HepG2 (cell line): ENCODE results near the gene GRM8.

Source experiments
- PATZ1 ChIP-seq: sonication (generic); formaldehyde crosslinking; IDR thresholded peaks from 2 replicates; pipeline ENCODE4 v1.4.0; 2020; ENCODE audit warnings: missing genetic modification reagents
- RFXAP ChIP-seq: sonication (generic); formaldehyde crosslinking; IDR thresholded peaks from 2 replicates; pipeline ENCODE4 v1.4.0; 2020; ENCODE audit warnings: missing genetic modification reagents, borderline replicate concordance
- ZBTB20 ChIP-seq: sonication (generic); formaldehyde crosslinking; IDR thresholded peaks from 2 replicates; pipeline ENCODE4 v1.8.1; 2023; ENCODE audit warnings: missing genetic modification reagents, low read depth, mild to moderate bottlenecking, borderline replicate concordance
- ZNF280D ChIP-seq: sonication (generic); formaldehyde crosslinking; IDR thresholded peaks from 2 replicates; pipeline ENCODE4 v1.5.1; 2020; ENCODE audit warnings: mild to moderate bottlenecking, missing genetic modification reagents
- ZNF574 ChIP-seq: sonication (generic); formaldehyde crosslinking; IDR thresholded peaks from 2 replicates; pipeline ENCODE4 v1.4.0; 2020; ENCODE audit warnings: missing genetic modification reagents
- TF ChIP-seq, protein P1 (sequence below): sonication (generic); formaldehyde crosslinking; IDR thresholded peaks from 2 replicates; pipeline ENCODE4 v1.4.0; 2020; ENCODE audit warnings: missing genetic modification reagents, borderline replicate concordance
- TF ChIP-seq, protein P2 (sequence below): sonication (generic); formaldehyde crosslinking; IDR thresholded peaks from 2 replicates; pipeline ENCODE4 v1.5.0; 2020; ENCODE audit warnings: mild to moderate bottlenecking, missing genetic modification reagents, moderate library complexity

- no peak for TF ChIP-seq PATZ1 (CRISPR knock-in tag)
- no peak for TF ChIP-seq ZNF574 (CRISPR knock-in tag)
- TF ChIP-seq, protein P1, sequence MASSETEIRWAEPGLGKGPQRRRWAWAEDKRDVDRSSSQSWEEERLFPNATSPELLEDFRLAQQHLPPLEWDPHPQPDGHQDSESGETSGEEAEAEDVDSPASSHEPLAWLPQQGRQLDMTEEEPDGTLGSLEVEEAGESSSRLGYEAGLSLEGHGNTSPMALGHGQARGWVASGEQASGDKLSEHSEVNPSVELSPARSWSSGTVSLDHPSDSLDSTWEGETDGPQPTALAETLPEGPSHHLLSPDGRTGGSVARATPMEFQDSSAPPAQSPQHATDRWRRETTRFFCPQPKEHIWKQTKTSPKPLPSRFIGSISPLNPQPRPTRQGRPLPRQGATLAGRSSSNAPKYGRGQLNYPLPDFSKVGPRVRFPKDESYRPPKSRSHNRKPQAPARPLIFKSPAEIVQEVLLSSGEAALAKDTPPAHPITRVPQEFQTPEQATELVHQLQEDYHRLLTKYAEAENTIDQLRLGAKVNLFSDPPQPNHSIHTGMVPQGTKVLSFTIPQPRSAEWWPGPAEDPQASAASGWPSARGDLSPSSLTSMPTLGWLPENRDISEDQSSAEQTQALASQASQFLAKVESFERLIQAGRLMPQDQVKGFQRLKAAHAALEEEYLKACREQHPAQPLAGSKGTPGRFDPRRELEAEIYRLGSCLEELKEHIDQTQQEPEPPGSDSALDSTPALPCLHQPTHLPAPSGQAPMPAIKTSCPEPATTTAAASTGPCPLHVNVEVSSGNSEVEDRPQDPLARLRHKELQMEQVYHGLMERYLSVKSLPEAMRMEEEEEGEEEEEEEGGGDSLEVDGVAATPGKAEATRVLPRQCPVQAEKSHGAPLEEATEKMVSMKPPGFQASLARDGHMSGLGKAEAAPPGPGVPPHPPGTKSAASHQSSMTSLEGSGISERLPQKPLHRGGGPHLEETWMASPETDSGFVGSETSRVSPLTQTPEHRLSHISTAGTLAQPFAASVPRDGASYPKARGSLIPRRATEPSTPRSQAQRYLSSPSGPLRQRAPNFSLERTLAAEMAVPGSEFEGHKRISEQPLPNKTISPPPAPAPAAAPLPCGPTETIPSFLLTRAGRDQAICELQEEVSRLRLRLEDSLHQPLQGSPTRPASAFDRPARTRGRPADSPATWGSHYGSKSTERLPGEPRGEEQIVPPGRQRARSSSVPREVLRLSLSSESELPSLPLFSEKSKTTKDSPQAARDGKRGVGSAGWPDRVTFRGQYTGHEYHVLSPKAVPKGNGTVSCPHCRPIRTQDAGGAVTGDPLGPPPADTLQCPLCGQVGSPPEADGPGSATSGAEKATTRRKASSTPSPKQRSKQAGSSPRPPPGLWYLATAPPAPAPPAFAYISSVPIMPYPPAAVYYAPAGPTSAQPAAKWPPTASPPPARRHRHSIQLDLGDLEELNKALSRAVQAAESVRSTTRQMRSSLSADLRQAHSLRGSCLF (CRISPR knock-in tag) = no peak
- TF ChIP-seq, protein P2, sequence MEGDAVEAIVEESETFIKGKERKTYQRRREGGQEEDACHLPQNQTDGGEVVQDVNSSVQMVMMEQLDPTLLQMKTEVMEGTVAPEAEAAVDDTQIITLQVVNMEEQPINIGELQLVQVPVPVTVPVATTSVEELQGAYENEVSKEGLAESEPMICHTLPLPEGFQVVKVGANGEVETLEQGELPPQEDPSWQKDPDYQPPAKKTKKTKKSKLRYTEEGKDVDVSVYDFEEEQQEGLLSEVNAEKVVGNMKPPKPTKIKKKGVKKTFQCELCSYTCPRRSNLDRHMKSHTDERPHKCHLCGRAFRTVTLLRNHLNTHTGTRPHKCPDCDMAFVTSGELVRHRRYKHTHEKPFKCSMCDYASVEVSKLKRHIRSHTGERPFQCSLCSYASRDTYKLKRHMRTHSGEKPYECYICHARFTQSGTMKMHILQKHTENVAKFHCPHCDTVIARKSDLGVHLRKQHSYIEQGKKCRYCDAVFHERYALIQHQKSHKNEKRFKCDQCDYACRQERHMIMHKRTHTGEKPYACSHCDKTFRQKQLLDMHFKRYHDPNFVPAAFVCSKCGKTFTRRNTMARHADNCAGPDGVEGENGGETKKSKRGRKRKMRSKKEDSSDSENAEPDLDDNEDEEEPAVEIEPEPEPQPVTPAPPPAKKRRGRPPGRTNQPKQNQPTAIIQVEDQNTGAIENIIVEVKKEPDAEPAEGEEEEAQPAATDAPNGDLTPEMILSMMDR (CRISPR knock-in tag) = no peak
- no peak for TF ChIP-seq ZBTB20 (CRISPR knock-in tag)
- no peak for TF ChIP-seq ZNF280D (CRISPR knock-in tag)
- no peak for TF ChIP-seq RFXAP (CRISPR knock-in tag)
These were observed 408.9 kb downstream of the GRM8 start for GRCh38 chr7:126843883-126844282.
